Kidney (tissue), 14 donors: ENCODE results near the gene MAN2A1. TPM values are rescaled to one million over a fixed set of nuclear protein-coding genes. Genes with fewer than 3 reads are reported as not detected.

Experiments
- DNase-seq, 5 donors: peaks; one replicate each; pipeline ENCODE4 v3.0.0-alpha.2; 2013 to 2020
- FAIRE-seq: peaks from 2 replicates; lab custom pipeline; 2012; peaks lifted over from hg19 to GRCh38; lab: Jason Lieb, UNC
- H3K27ac ChIP-seq, 2 donors: one replicate each; pipeline ENCODE4 v1.7.0; 2013; ENCODE audit warnings: low read depth in 2 of 2, low read length in 2 of 2, inconsistent platforms in 1 of 2
- H3K27me3 ChIP-seq: one replicate; pipeline ENCODE4 v1.7.1; 2013; ENCODE audit warnings: low read length, inconsistent platforms; ENCODE audit not compliant: control insufficient read depth, insufficient read depth
- H3K36me3 ChIP-seq, 3 donors: one replicate each; pipeline versions ENCODE4 v1.7.0 to v1.7.1; 2013; ENCODE audit warnings: low read length in 3 of 3, control low read depth in 1 of 3, inconsistent platforms in 1 of 3; ENCODE audit not compliant: insufficient read depth in 3 of 3, control insufficient read depth in 2 of 3
- H3K4me1 ChIP-seq, 3 donors: one replicate each; pipeline versions ENCODE4 v1.7.0 to v1.7.1; 2013; ENCODE audit warnings: low read length in 3 of 3, inconsistent platforms in 1 of 3, low read depth in 1 of 3; ENCODE audit not compliant: control insufficient read depth in 2 of 3, insufficient read depth in 2 of 3
- H3K4me3 ChIP-seq, 3 donors: one replicate each; pipeline versions ENCODE4 v1.7.0 to v1.8.1; 2013; ENCODE audit warnings: low read length in 3 of 3, control low read depth in 1 of 3, inconsistent platforms in 1 of 3
- H3K9ac ChIP-seq, 3 donors: one replicate each; pipeline versions ENCODE4 v1.7.0 to v1.7.1; 2013; ENCODE audit warnings: low read length in 3 of 3, control low read depth in 1 of 3, inconsistent platforms in 1 of 3
- H3K9me3 ChIP-seq, 3 donors: one replicate each; pipeline versions ENCODE4 v1.7.0 to v1.7.1; 2013; ENCODE audit warnings: low read length in 3 of 3, control low read depth in 1 of 3, inconsistent platforms in 1 of 3; ENCODE audit not compliant: control insufficient read depth in 2 of 3, insufficient read depth in 1 of 3
- CTCF ChIP-seq: IDR thresholded peaks from 3 replicates; pipeline ENCODE4 v1.5.1; 2012; ENCODE audit warnings: mild to moderate bottlenecking, moderate library complexity, borderline replicate concordance; ENCODE audit not compliant: insufficient read depth; ENCODE audit errors: extremely low read depth
- intact Hi-C: fragments of 100-400 bp; cut with DNase I; formaldehyde crosslinking; loops from one replicate; pipeline ENCODE4 v1.11.1; 2022
- polyA plus RNA-seq: library from polyadenylated mRNA; stranded (reverse); fragments of 350-450 nt; fragmentation: Illumina TruSeq; extraction: RNeasy Lipid Tissue Mini Kit (QIAGEN cat#74804); gene quantifications from one replicate; pipeline ENCODE4 v1.2.3, GENCODE V29; 2014; ENCODE audit warnings: low read depth, low replicate concordance; ENCODE audit not compliant: insufficient read depth
- total RNA-seq: library from RNA; stranded (reverse); fragmentation: NEBNext Ultra II Directional; extraction: Animal tissue kit (Norgen Biotek cat#: 25700); gene quantifications from one replicate; pipeline ENCODE4 v1.2.1, GENCODE V29; 2021
- donor health status: control.
- donor health status: control.
- donor health status: control.
- donor health status: control.
- donor health status: control.
- donor health status: DM: yes; HTN: yes; CAD: no.
- donor health status: Normal renal cell carcinoma (clear cell type).

The MAN2A1 gene
- total and polyA plus RNA-seq, 2 donors from 2014 or later: 12.7 to 69.9 TPM

GRCh38 chr5:109652096-109652495 is 37.6 kb upstream of the MAN2A1 start:
- no peak overlapping the region for H3K4me3 ChIP-seq
- no peaks in the 10 kb centered on the region for H3K4me1 ChIP-seq
- no peak for TF ChIP-seq CTCF
- no peak for FAIRE-seq
- intact Hi-C loops: no loop called here
- H3K9ac ChIP-seq: no peak overlapping the region
- no peaks in the 10 kb centered on the region for H3K27me3 ChIP-seq
- no peaks in the 10 kb centered on the region for H3K36me3 ChIP-seq
- no peaks in the 10 kb centered on the region for H3K9me3 ChIP-seq
- no peak for DNase-seq
- H3K27ac ChIP-seq: no peak overlapping the region

GRCh38 chr5:109653042-109653441 is 36.7 kb upstream of the MAN2A1 start:
- H3K9ac ChIP-seq: no peak overlapping the region
- H3K4me1 ChIP-seq: no peaks in the 10 kb centered on the region
- DNase-seq: no peak
- H3K9me3 ChIP-seq: no peaks in the 10 kb centered on the region
- H3K4me3 ChIP-seq: no peak overlapping the region
- no peaks in the 10 kb centered on the region for H3K36me3 ChIP-seq
- H3K27me3 ChIP-seq: no peaks in the 10 kb centered on the region
- no peak overlapping the region for H3K27ac ChIP-seq
- no peak for TF ChIP-seq CTCF
- intact Hi-C loops: no loop called here
- FAIRE-seq: no peak

DNA sequence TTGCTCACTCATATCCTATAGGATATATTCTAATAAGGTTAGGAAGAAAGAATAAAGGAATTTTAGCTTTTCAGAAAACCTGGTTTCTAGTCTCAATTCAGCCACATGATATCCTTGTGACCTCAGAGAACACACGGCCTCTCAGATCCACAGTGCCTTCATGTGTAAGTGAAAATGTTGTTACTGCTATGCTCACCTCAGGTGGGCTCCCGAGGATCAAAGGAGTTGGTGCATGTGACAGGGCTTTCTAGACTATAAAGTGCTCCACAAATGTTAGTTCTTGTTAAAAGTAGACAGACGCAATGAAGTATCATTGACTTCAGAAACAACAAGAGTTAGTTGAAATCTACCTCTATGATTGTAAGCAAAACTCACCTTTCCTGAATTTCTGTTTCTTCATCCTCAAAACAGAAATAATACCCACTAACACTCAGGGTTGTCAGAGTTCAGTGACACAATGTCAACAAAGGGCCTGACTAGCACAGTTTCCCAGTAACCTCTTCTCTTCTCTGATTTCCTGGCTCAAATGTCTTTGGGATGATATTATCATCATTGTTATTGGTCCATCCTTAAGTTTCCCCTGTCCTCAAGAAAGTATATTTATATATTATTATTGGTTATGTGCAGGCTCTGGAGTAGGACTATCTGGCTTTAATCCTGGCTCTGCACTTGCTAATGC is 36.0 kb upstream of the MAN2A1 start:
- FAIRE-seq (no peak), DNase-seq (no peak)
- no peaks in the 10 kb centered on the region for H3K4me1 ChIP-seq
- TF ChIP-seq CTCF: no peak
- H3K27ac ChIP-seq: no peak overlapping the region
- H3K36me3 ChIP-seq: no peaks in the 10 kb centered on the region
- H3K9ac ChIP-seq: no peak overlapping the region
- H3K4me3 ChIP-seq: no peak overlapping the region
- H3K27me3 ChIP-seq: no peaks in the 10 kb centered on the region
- H3K9me3 ChIP-seq: no peaks in the 10 kb centered on the region
- intact Hi-C loops: no loop called here

DNA sequence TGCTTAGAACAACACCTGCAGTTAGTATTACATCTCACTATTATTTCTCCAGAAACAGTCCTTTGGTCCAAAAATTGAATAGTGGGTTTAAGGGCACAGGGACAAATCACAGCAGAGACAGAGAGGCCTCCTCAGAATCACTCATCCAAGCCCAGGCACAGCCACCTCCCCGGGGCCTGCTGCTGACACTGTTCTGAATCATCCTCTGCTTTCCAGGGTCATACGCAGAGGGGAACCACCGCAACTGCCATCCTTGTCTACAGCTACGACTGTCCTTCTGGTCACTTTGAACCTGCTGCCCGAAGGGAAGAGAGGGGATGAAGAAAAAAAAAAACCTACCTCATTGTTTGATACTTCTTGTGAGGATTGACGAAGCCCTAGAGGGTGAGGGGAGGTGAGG is 35.3 kb upstream of the MAN2A1 start:
- Histone ChIP-seq H3K27ac (no peak overlapping the region), H3K9me3 (no peaks in the 10 kb centered on the region)
- no peak for TF ChIP-seq CTCF

More for the DNA sequence above, 35.3 kb upstream of the MAN2A1 start:
- DNase-seq: no peak
- Histone ChIP-seq H3K36me3 (no peaks in the 10 kb centered on the region), H3K4me1 (no peaks in the 10 kb centered on the region), H3K4me3 (no peak overlapping the region), H3K9ac (no peak overlapping the region), H3K27me3 (no peaks in the 10 kb centered on the region)
- intact Hi-C loops: no loop called here
- FAIRE-seq: no peak
